GM12801 (cell line): ENCODE measurements around the gene RPL36A.

Experiments
- TF ChIP-seq, protein P1 (sequence below): IDR thresholded peaks from one replicate; pipeline ENCODE4 v1.5.1; 2011; ENCODE audit warnings: control low read depth; ENCODE audit not compliant: insufficient read length; ENCODE audit errors: extremely low read depth

Gene RPL36A

DNA sequence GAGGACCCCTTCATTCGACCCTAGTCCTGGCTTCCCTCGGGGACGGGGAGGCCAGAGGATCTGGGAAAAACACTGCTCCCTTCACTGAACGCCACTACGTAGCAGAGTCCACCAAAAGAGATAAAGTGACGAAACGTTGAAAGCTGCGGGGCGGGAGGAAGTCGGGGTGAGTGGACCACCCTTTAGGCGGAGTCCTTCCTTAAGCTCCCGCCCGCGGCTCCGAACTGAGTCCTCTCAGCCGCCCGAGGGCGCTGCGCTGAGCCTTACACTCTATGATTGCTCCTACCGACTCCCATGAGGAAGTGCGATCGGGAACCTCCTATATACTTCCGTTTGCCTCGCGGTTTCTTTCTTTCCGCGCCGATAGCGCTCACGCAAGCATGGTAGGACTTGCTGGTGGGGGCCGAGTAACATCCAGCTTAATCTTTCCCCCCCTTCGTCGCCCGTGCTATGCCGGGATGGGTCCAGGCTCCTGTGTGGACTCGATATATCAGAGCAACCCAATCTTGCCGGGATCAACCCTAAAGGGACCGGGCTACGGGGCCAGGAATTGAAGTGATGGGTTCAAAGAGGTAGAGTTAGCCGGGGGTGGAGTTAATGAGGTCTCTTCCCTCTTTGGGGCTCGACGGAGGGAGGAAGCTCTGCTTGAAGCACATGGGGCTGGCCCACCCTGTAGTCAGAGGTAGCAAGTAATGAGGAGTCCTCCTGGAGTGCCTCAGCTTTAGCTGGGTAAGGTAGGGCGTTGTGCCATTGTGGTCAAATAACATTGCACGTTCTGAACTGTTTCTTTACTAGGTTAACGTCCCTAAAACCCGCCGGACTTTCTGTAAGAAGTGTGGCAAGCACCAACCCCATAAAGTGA lies at the start of gene RPL36A:
Gene RPL36A, plus strand, starts transcription at position 348 of the 862 bp plus-strand sequence. Its CDS starts 33 bp downstream, at position 381.
- TF ChIP-seq, protein P1, sequence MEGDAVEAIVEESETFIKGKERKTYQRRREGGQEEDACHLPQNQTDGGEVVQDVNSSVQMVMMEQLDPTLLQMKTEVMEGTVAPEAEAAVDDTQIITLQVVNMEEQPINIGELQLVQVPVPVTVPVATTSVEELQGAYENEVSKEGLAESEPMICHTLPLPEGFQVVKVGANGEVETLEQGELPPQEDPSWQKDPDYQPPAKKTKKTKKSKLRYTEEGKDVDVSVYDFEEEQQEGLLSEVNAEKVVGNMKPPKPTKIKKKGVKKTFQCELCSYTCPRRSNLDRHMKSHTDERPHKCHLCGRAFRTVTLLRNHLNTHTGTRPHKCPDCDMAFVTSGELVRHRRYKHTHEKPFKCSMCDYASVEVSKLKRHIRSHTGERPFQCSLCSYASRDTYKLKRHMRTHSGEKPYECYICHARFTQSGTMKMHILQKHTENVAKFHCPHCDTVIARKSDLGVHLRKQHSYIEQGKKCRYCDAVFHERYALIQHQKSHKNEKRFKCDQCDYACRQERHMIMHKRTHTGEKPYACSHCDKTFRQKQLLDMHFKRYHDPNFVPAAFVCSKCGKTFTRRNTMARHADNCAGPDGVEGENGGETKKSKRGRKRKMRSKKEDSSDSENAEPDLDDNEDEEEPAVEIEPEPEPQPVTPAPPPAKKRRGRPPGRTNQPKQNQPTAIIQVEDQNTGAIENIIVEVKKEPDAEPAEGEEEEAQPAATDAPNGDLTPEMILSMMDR = no peak

DNA sequence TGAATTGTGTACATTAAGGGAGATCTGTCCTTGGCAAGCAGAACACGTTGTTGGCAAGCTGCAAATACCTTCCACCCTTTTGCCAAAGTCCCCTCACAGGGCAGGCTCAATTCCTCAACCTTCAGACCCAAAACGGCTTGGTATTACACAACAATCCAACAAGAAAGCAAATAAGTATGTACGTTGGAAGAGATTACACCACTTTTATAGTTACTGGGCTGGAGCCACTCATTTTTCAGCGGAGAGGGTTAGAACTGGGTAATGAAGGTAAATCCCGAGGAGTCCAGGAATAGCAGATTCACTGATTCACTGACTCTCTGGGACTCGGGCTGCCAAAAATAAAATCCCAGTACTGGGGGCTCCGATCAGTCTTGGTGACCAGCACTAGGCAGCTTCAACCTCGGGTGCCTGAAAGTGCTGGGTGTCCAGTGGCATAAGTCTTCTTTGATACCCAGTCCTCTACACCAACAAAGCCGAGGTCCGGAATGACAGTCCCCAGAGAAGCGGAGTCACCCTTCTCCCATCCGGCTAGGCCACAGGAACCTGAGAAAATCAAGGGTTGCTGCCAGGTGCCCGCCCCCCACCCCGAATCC lies 42.9 kb upstream of the RPL36A start:
- TF ChIP-seq, protein P1 = no peak

DNA sequence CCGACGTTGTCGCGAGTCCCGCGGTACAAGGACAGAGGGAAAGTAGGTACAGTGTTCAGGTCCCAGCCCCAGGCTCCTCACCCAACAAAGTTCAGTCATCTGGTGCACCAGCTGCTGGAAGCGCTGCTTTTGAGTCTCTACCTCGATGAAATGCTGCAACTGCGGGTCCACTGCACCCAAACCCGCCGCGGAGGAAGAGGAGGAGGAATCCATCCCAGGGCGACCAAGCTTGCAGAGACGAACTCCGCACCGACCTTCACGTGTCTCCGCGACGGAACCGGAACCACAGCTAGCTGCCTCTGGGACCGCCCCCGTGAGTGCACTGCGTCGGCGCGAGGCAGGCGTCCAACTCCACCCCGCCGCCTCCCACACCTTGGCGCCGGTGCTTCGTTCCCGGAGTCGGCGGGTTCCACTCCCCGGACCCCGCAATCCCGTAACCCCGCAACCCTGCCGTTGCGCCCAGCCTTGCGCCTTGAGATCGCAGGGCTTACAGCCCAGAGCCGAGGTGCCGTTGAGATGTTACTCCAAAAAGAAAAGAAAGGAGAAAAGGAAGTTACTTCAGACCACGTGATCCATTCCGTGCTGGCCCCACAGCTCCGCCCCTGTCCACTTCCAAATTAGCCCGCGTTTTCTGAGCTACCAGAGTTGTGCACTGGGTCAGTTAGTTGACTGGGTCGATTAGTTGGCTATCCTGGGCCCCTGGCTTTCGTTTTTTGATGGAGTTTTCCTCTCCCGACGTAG lies 42.2 kb upstream of the RPL36A start, which contains the start of gene TIMM8A:
Gene TIMM8A, minus strand, starts transcription at position 291 of the 741 bp plus-strand sequence. Its CDS starts 78 bp downstream, at position 213.
- TF ChIP-seq, protein P1 = no peak

DNA sequence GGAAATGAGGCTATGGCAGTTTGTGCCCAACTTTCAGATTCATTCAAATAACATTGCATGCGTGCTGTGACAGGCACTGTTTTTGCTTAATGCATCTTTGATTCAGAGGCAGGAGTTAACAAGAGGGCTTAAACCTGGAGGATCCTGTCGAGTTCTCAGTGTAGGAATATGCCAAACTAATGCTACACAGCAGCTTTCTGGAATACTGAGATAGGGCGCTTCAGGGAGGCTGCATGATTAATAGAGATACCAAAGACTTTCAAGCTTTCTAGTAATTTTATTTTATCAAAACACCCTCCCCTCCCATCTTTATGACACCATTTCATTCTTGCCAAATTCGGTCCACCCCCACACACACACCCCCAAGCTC lies 41.6 kb upstream of the RPL36A start:
- TF ChIP-seq, protein P1 = no peak

DNA sequence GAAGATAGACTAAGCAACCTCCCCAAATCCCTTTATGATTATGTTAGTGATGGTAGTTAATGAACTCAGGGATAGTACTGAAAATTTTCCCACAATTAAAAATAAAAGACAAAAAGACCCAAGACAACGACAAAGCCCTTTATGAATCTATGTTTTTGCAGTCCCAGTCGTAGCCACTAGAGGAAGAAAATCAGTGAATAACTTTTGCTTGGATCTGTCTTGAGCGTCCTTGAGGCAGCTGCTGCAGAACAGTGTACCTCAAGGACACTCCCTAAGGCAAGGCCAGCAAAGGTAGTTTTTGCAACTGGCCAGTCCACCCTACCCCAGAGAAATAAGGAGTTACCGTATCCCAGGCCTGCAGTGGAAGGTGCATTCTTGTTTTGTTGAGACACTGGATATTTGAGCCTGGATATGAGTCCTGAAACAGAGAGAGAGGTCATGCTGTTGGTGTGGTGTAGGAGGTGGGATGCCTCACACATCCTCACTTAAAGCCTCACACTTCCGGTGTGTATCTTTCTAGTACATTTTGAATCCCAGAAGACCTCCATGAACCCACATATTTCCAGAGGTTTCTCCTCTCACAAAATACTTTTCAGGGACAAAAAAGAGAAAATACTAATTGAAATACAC lies 33.5 kb upstream of the RPL36A start:
- TF ChIP-seq, protein P1 = no peak

DNA sequence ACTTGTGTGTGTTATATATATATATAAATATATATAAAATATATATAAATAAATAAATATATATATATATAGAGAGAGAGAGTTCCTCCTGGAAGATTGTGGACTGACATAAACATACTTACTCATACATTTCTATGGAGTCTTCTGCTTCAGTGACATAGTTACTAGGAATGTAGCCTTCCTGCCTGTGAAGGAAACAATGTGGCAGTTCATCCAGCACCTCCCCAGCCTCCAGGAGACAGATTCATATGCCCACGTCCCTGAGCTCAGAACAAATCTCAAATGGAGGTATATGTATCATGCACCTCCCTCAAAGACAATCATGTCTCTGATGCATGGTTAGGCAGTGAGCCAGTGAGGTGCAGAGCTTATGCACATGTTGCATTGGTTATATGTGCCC lies 30.8 kb upstream of the RPL36A start:
- TF ChIP-seq, protein P1 = no peak

DNA sequence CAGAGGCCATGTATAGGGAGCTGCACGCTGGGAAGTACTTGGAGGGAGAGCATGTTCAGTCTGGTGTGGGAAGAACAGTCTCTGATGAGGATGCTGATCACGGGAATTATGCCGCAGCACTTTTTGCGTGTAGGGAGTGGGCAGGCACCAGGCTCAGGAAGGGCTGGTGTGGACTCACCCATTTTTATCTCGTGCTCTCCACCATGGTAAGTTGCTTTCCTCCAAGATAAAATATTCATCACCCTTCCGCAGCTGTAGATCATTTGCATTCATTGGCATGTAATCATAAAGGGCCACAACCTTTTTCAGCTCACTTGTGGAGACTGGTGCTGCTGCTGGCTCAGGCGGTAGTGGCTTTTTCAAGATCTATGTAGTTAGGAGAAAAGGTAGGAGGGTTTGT lies 30.4 kb upstream of the RPL36A start:
- TF ChIP-seq, protein P1 = no peak
